Measurements from ENCODE around the gene GNAI2. TPM values are rescaled to one million over a fixed set of nuclear protein-coding genes. Genes with fewer than 3 reads are reported as not detected.

GNAI2 gene
- total RNA-seq, 2 experiments from 2014 or later, result 238 to 242 TPM

- no peak for TF ChIP-seq CTCF (IDR thresholded peaks at IDR 0.05)
- H3K9me3 Mint-ChIP-seq, result no peaks in the 10 kb centered on the region
- intact Hi-C loops (cut with micrococcal nuclease), result no loop called here
- ChIA-PET POLR2A (interaction anchor here (1.1 to 1.9 kb wide), 5 partner anchors 10 to 49 kb away, joined by 3 to 6 read pairs (median 5); partner anchors contain the start of gene LSMEM2), CTCF (interaction anchor here (1.4 to 14.8 kb wide), 6 partner anchors 13 to 44 kb away, joined by 4 to 239 read pairs (median 51); partner anchors contain the start of gene GNAT1)
- DNase-seq (no peak), ATAC-seq (no peak)
- H3K36me3 Mint-ChIP-seq (ENCODE audit: low read depth), result no peaks in the 10 kb centered on the region
- peaks cover 24% of the 10 kb centered on the region for H3K4me1 Mint-ChIP-seq (ENCODE audit: low read depth)
- no peak overlapping the region for H3K4me3 Mint-ChIP-seq
- H3K27ac Mint-ChIP-seq, result no peak overlapping the region
- peaks cover 1% of the 10 kb centered on the region for H3K27me3 Mint-ChIP-seq
Observed at GRCh38 chr3:50230794-50231125, 5.2 kb upstream of the GNAI2 start.

DNA sequence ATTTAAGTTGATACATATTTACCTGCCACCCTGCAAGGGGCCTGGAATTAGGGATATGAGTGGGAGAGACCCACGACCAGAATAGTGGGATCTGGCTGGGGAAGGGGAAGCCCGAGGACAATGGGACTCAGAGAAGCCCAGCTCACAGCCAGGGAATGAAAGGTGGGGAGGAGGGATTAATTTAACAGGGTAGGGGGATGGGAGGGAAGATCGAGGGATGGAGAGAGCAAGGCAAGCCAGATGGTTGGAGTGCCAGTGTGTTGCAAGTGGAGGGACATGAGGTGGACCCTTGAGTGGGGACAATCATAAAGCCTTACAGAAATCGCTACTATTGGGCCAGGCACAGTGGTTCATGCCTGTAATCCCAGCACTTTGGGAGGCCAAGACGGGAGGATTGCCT, 4.4 kb upstream of the GNAI2 start:
- Mint-ChIP-seq H3K27me3 (no peaks in the 10 kb centered on the region), H3K4me3 (no peak overlapping the region), H3K27ac (no peak overlapping the region), H3K9me3 (no peaks in the 10 kb centered on the region), H3K4me1 (ENCODE audit: low read depth) (peaks cover 19% of the 10 kb centered on the region), H3K36me3 (ENCODE audit: low read depth) (no peaks in the 10 kb centered on the region)
- TF ChIP-seq CTCF (IDR thresholded peaks at IDR 0.05), result no peak
- POLR2A ChIA-PET, result interaction anchor here (0.6 to 1.9 kb wide), 4 partner anchors 12 to 513 kb away, joined by 3 to 6 read pairs (median 4); partner anchors contain the start of gene LSMEM2
- DNase-seq (no peak), ATAC-seq (no peak)
- CTCF ChIA-PET, result interaction anchor here (1.4 to 14.8 kb wide), 6 partner anchors 12 to 43 kb away, joined by 4 to 239 read pairs (median 51); partner anchors contain the start of gene GNAT1
- intact Hi-C loops (cut with micrococcal nuclease), result no loop called here

DNA sequence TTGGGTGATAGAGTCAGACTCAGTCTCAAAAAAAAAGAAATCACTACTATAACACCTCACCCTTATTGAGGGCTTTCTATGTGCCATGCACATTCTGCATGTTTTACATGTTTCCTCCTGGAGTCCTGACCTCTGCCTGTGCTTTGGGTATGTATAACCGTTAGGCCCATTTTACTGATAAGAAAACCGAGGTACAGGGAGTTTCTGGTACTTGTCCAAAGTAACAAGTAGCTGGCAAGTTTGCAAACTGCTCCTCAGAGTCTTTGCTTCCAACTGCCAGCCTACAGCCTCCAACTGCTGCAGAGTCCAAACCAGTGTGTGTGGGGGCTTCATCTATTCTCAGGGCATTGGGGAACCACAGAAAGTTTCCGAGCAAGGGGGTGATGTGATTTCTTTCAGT, 3.7 kb upstream of the GNAI2 start:
- ChIA-PET CTCF (interaction anchor here (0.9 to 14.8 kb wide), 3 partner anchors 11 to 39 kb away, joined by 3 to 239 read pairs (median 204); partner anchors contain the start of gene GNAT1), POLR2A (no interaction called here)
- Mint-ChIP-seq H3K27me3 (no peaks in the 10 kb centered on the region), H3K9me3 (no peaks in the 10 kb centered on the region), H3K4me3 (no peak overlapping the region), H3K27ac (no peak overlapping the region), H3K4me1 (ENCODE audit: low read depth) (peaks cover 15% of the 10 kb centered on the region), H3K36me3 (ENCODE audit: low read depth) (peaks cover 5% of the 10 kb centered on the region)
- ATAC-seq, result no peak
- intact Hi-C loops (cut with micrococcal nuclease), result no loop called here
- no peak for TF ChIP-seq CTCF (IDR thresholded peaks at IDR 0.05)
- DNase-seq, result no peak

- ATAC-seq, result no peak
- intact Hi-C loops (cut with micrococcal nuclease), result no loop called here
- no peaks in the 10 kb centered on the region for H3K9me3 Mint-ChIP-seq
- no peak overlapping the region for H3K27ac Mint-ChIP-seq
- POLR2A ChIA-PET, result interaction anchor here (0.7 to 1.3 kb wide), 3 partner anchors 13 to 310 kb away, joined by 3 to 4 read pairs (median 3); no protein-coding TSS in a partner anchor
- TF ChIP-seq CTCF (IDR thresholded peaks at IDR 0.05), result no peak
- peaks cover 13% of the 10 kb centered on the region for H3K4me1 Mint-ChIP-seq (ENCODE audit: low read depth)
- CTCF ChIA-PET, result interaction anchor here (0.9 to 14.8 kb wide), 5 partner anchors 10 to 42 kb away, joined by 3 to 239 read pairs (median 3); partner anchors contain the start of gene GNAT1
- H3K4me3 Mint-ChIP-seq, result no peak overlapping the region
- DNase-seq, result no peak
- H3K36me3 Mint-ChIP-seq (ENCODE audit: low read depth), result peaks cover 12% of the 10 kb centered on the region
- H3K27me3 Mint-ChIP-seq, result no peaks in the 10 kb centered on the region
Observed at GRCh38 chr3:50233176-50233575, 2.8 kb upstream of the GNAI2 start.

DNA sequence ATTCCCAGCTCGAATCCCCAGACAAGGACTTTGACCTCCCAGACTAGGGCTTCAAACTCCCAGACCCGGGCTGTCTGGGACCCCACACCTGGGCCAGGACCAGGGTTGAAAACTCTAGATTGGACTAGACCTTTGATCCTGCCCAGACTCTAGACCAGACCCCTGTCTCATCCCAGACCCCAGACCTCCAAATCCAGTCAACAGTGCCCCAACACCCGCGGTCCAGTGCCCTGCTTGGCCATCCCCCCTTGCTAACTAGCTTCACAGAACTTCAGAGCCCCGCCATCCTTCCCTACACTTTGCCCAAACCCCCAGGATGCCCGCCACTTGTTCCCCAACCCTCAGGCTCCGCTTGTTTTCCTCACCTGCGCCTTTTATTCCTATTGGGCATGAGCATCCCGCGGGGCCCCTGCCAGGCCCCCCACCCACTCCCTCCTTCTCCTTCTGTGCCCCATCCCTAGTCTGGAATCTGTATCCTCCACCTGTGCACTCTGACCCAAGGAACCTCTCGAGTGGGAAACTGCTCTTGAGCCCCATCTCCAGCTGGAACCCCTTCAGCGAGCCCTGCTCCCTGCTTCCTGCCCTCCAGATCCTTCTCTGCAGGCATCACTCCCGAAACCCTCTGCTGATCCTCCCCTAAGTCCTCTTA, 604 bp downstream of the GNAI2 start:
- Mint-ChIP-seq H3K4me3 (peak overlapping the region; percentile 91), H3K4me1 (ENCODE audit: low read depth) (peaks cover 38% of the 10 kb centered on the region), H3K27me3 (no peaks in the 10 kb centered on the region), H3K36me3 (ENCODE audit: low read depth) (peaks cover 21% of the 10 kb centered on the region), H3K9me3 (no peaks in the 10 kb centered on the region), H3K27ac (peak overlapping the region; percentile 95)
- ATAC-seq (no peak), DNase-seq (peak; percentile 16)
- intact Hi-C loops (cut with micrococcal nuclease), result no loop called here
- CTCF ChIA-PET, result interaction anchor here (1.5 to 14.8 kb wide), 5 partner anchors 7 to 30 kb away, joined by 3 to 239 read pairs (median 7); no protein-coding TSS in a partner anchor
- TF ChIP-seq CTCF (IDR thresholded peaks at IDR 0.05), result no peak
- POLR2A ChIA-PET, result interaction anchor here (0.7 to 4.2 kb wide), 7 partner anchors 9 to 105 kb away, joined by 3 to 29 read pairs (median 3); partner anchors contain the start of genes HYAL3 and NAA80
